Hepatocyte (in vitro differentiated cells): ENCODE data around the gene SLC8A2. TPM values are rescaled to one million over a fixed set of nuclear protein-coding genes. Genes with fewer than 3 reads are reported as not detected.

ENCODE experiments used
- DNase-seq: peaks from one replicate; pipeline ENCODE4 v3.0.0-alpha.2; 2016; ENCODE audit warnings: low spot score
- H2AFZ ChIP-seq: fragments of 200-600 bp; sonication (generic); 2 replicates; pipeline ENCODE4 v1.6.0; 2016; ENCODE audit warnings: antibody characterized with exemption, mild to moderate bottlenecking
- H3K27ac ChIP-seq: fragments of 200-600 bp; sonication (generic); 2 replicates; pipeline ENCODE4 v1.5.1; 2016; ENCODE audit warnings: mild to moderate bottlenecking
- H3K27me3 ChIP-seq: fragments of 200-600 bp; sonication (generic); 2 replicates; pipeline ENCODE4 v1.6.1; 2016
- H3K36me3 ChIP-seq: fragments of 200-600 bp; sonication (generic); replicated peaks from 2 replicates; pipeline ENCODE4 v1.5.1; 2016; ENCODE audit warnings: low read depth; ENCODE audit not compliant: insufficient read depth
- H3K4me1 ChIP-seq: fragments of 200-600 bp; sonication (generic); 2 replicates; pipeline ENCODE4 v1.5.1; 2016; ENCODE audit warnings: mild to moderate bottlenecking, moderate library complexity; ENCODE audit not compliant: insufficient read depth
- H3K4me2 ChIP-seq: fragments of 200-600 bp; sonication (generic); 2 replicates; pipeline ENCODE4 v1.6.0; 2016
- H3K4me3 ChIP-seq: fragments of 200-600 bp; sonication (generic); 2 replicates; pipeline ENCODE4 v1.5.1; 2016; ENCODE audit warnings: mild to moderate bottlenecking
- H3K79me2 ChIP-seq: fragments of 200-600 bp; sonication (generic); 2 replicates; pipeline ENCODE4 v1.6.0; 2017; ENCODE audit warnings: mild to moderate bottlenecking
- H3K9me2 ChIP-seq: fragments of 200-600 bp; sonication (generic); replicated peaks from 2 replicates; pipeline ENCODE4 v1.6.0; 2017; ENCODE audit warnings: mild to moderate bottlenecking; ENCODE audit not compliant: insufficient read depth
- H3K9me3 ChIP-seq: fragments of 200-600 bp; sonication (generic); 2 replicates; pipeline ENCODE4 v1.5.1; 2016; ENCODE audit warnings: low read depth, mild to moderate bottlenecking
- H4K20me1 ChIP-seq: fragments of 200-600 bp; sonication (generic); 2 replicates; pipeline ENCODE4 v1.6.0; 2016; ENCODE audit warnings: mild to moderate bottlenecking; ENCODE audit not compliant: insufficient read depth, poor library complexity, severe bottlenecking
- EZH2 ChIP-seq: fragments of 200-600 bp; sonication (generic); IDR thresholded peaks from 2 replicates; pipeline ENCODE4 v1.6.1; 2016; ENCODE audit warnings: antibody characterized with exemption, mild to moderate bottlenecking, borderline replicate concordance
- EZH2phosphoT487 ChIP-seq: fragments of 200-600 bp; sonication (generic); IDR thresholded peaks from one replicate; pipeline ENCODE4 v1.6.1; 2018; ENCODE audit warnings: antibody characterized with exemption, mild to moderate bottlenecking, low read depth, moderate library complexity; ENCODE audit not compliant: unreplicated experiment, severe bottlenecking
- WGBS: methylation state at CpG from one replicate; pipeline ENCODE4 v1.1.6; 2016; ENCODE audit warnings: low lambda C conversion rate; ENCODE audit errors: missing lambda C conversion rate; 5-methylcytosine and 5-hydroxymethylcytosine counted together
- polyA plus RNA-seq: library from polyadenylated mRNA; unstranded; fragments of >200 nt; fragmentation: Nextera tagmentation; extraction: Ambion mirVana; gene quantifications from 2 replicates; pipeline ENCODE4 v1.2.1, GENCODE V29; 2016
- total RNA-seq: library from RNA; depleted of rRNA; stranded (reverse); fragments of >200 nt; gene quantifications from 2 replicates; pipeline ENCODE4 v1.2.3, GENCODE V29; 2014
- TF ChIP-seq, protein P1 (sequence below): fragments of 200-600 bp; sonication (generic); IDR thresholded peaks from 2 replicates; pipeline ENCODE4 v1.5.1; 2016; ENCODE audit warnings: antibody characterized with exemption, mild to moderate bottlenecking; ENCODE audit not compliant: poor library complexity

The SLC8A2 gene
- total and polyA plus RNA-seq, 2 experiments from 2014 or later = 0.24 to 1.1 TPM

DNA sequence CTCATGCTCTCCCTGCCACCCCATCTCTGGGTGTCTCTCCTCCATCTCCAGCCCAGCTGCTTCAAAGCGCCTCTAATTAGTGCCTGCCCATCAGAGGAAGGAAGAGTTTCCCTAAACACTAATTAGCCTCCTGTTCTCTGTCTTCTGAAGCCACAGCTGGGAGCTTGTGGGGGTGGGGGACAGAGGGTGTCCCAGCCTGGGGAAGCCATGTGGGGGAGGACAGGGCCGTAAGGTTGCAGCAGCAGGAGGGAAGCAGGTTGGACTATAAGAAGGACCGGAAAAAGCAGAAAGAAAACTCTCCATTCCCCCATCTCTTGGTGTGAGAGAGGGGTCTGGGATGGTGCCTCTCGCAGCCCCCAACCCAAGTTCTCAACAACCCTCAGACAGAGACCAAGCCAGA is 26.2 kb downstream of the SLC8A2 start:
- Histone ChIP-seq H3K36me3 (no peaks in the 10 kb centered on the region), H3K4me2 (peak overlapping the region; percentile 62), H3K4me3 (no peak overlapping the region), H2AFZ (no peak overlapping the region), H3K27ac (no peak overlapping the region), H3K9me3 (no peaks in the 10 kb centered on the region), H3K9me2 (no peaks in the 10 kb centered on the region), H4K20me1 (no peaks in the 10 kb centered on the region), H3K4me1 (peaks cover 11% of the 10 kb centered on the region), H3K79me2 (no peaks in the 10 kb centered on the region), H3K27me3 (peaks cover 85% of the 10 kb centered on the region)
- TF ChIP-seq EZH2 (no peak), EZH2phosphoT487 (no peak)
- TF ChIP-seq, protein P1, sequence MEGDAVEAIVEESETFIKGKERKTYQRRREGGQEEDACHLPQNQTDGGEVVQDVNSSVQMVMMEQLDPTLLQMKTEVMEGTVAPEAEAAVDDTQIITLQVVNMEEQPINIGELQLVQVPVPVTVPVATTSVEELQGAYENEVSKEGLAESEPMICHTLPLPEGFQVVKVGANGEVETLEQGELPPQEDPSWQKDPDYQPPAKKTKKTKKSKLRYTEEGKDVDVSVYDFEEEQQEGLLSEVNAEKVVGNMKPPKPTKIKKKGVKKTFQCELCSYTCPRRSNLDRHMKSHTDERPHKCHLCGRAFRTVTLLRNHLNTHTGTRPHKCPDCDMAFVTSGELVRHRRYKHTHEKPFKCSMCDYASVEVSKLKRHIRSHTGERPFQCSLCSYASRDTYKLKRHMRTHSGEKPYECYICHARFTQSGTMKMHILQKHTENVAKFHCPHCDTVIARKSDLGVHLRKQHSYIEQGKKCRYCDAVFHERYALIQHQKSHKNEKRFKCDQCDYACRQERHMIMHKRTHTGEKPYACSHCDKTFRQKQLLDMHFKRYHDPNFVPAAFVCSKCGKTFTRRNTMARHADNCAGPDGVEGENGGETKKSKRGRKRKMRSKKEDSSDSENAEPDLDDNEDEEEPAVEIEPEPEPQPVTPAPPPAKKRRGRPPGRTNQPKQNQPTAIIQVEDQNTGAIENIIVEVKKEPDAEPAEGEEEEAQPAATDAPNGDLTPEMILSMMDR = no peak
- 28% methylated on average over 3 of the region's 4 CpGs for WGBS
- DNase-seq = no peak

GRCh38 chr19:47444388-47444821 is 27.3 kb downstream of the SLC8A2 start:
- Histone ChIP-seq H3K79me2 (no peaks in the 10 kb centered on the region), H3K9me2 (no peaks in the 10 kb centered on the region), H3K27me3 (peaks cover 74% of the 10 kb centered on the region), H4K20me1 (no peaks in the 10 kb centered on the region), H3K4me1 (peaks cover 11% of the 10 kb centered on the region), H2AFZ (no peak overlapping the region), H3K4me2 (no peak overlapping the region), H3K27ac (no peak overlapping the region), H3K36me3 (no peaks in the 10 kb centered on the region), H3K9me3 (no peaks in the 10 kb centered on the region), H3K4me3 (no peak overlapping the region)
- DNase-seq = peak; percentile 25
- TF ChIP-seq, protein P1 = no peak
- no peak for TF ChIP-seq EZH2
- no peak for TF ChIP-seq EZH2phosphoT487
- 36% methylated on average over 20 of the region's 22 CpGs for WGBS

- Histone ChIP-seq H3K9me3 (no peaks in the 10 kb centered on the region), H3K4me2 (no peak overlapping the region), H4K20me1 (no peaks in the 10 kb centered on the region), H3K9me2 (no peaks in the 10 kb centered on the region), H3K27ac (no peak overlapping the region), H3K4me1 (peaks cover 11% of the 10 kb centered on the region), H3K4me3 (no peak overlapping the region), H3K79me2 (no peaks in the 10 kb centered on the region), H3K27me3 (peaks cover 64% of the 10 kb centered on the region), H3K36me3 (no peaks in the 10 kb centered on the region), H2AFZ (no peak overlapping the region)
- WGBS = 78% methylated on average over 12 of the region's 12 CpGs
- no peak for DNase-seq
- TF ChIP-seq, protein P1 = no peak
- TF ChIP-seq EZH2phosphoT487 = no peak
Measured at GRCh38 chr19:47443331-47443730, 28.4 kb downstream of the SLC8A2 start.

GRCh38 chr19:47438793-47439220 is 32.9 kb downstream of the SLC8A2 start:
- no peaks in the 10 kb centered on the region for H3K79me2 ChIP-seq
- 38% methylated on average over 5 of the region's 5 CpGs for WGBS

More at GRCh38 chr19:47438793-47439220, 32.9 kb downstream of the SLC8A2 start:
- Histone ChIP-seq H3K4me3 (no peak overlapping the region), H3K9me2 (no peaks in the 10 kb centered on the region), H3K4me2 (no peak overlapping the region), H4K20me1 (no peaks in the 10 kb centered on the region), H3K9me3 (no peaks in the 10 kb centered on the region), H3K36me3 (no peaks in the 10 kb centered on the region), H3K27me3 (peaks cover 21% of the 10 kb centered on the region), H3K27ac (no peak overlapping the region), H2AFZ (no peak overlapping the region), H3K4me1 (no peaks in the 10 kb centered on the region)
- DNase-seq = no peak
- TF ChIP-seq EZH2 = no peak
- TF ChIP-seq EZH2phosphoT487 = no peak
- TF ChIP-seq, protein P1 = no peak
